Ovary (tissue), 3 donors: Measurements from ENCODE around the gene MAP3K10.

Experiments
- CTCF ChIP-seq, 3 donors: fragments of 450-650 bp in 2 of 3; fragments of 200-600 bp in 1 of 3; IDR thresholded peaks; one replicate each; pipeline versions ENCODE4 v1.5.1 to v1.8.0; 2016 to 2022; ENCODE audit warnings: antibody characterized with exemption in 3 of 3, mild to moderate bottlenecking in 1 of 3
- EP300 ChIP-seq: sonication (generic); formaldehyde crosslinking; IDR thresholded peaks from one replicate; pipeline ENCODE4 v1.6.1; 2017; ENCODE audit warnings: antibody characterized with exemption
- POLR2A ChIP-seq: fragments of 450-650 bp; IDR thresholded peaks from one replicate; pipeline ENCODE4 v1.6.1; 2017; ENCODE audit warnings: antibody characterized with exemption, mild to moderate bottlenecking, moderate library complexity
- donor health status: DM: no; HTN: no; CAD: no.

GRCh38 chr19:40191836-40192646 lies 815 bp downstream of the MAP3K10 start:
- TF ChIP-seq CTCF (IDR thresholded peaks at IDR 0.05), result no peak
- no peak for TF ChIP-seq EP300
- TF ChIP-seq POLR2A, result no peak
